ENCODE data around the gene MALT1.

MALT1 gene

DNA sequence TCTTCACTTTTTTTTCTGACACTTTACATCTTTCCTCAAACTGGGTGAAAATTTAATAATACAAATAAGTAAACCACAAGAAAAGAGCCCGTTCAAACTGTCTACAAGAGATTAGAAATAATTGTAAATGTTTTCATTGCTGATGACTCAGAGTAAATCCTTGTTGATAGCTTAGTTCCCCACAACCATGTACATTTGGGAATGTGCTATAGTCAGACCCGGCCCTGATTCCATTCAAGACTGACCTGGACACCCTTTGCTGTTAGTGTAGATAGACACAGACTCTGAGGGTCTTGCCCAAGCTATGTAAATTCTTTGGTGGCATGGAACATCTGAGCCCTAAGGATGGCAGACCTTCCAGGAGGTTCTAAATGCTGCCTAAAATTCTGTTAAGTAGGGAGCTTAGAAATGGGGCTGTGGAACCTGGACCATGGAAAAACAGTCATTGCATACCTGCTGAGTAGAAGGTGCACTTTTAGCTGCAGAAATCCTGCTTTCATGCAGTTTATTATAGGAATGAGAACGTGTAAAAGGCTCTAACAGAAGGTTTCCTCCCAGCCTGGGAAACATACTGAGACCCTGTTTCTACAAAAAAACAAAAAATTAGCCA, 3.7 kb downstream of the MALT1 start:
- TF ChIP-seq, protein P1, sequence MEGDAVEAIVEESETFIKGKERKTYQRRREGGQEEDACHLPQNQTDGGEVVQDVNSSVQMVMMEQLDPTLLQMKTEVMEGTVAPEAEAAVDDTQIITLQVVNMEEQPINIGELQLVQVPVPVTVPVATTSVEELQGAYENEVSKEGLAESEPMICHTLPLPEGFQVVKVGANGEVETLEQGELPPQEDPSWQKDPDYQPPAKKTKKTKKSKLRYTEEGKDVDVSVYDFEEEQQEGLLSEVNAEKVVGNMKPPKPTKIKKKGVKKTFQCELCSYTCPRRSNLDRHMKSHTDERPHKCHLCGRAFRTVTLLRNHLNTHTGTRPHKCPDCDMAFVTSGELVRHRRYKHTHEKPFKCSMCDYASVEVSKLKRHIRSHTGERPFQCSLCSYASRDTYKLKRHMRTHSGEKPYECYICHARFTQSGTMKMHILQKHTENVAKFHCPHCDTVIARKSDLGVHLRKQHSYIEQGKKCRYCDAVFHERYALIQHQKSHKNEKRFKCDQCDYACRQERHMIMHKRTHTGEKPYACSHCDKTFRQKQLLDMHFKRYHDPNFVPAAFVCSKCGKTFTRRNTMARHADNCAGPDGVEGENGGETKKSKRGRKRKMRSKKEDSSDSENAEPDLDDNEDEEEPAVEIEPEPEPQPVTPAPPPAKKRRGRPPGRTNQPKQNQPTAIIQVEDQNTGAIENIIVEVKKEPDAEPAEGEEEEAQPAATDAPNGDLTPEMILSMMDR (IDR thresholded peaks at IDR 0.05; ENCODE audit: extremely low read depth, missing control alignments), result no peak
- no peak for DNase-seq (ENCODE audit: low spot score)

DNA sequence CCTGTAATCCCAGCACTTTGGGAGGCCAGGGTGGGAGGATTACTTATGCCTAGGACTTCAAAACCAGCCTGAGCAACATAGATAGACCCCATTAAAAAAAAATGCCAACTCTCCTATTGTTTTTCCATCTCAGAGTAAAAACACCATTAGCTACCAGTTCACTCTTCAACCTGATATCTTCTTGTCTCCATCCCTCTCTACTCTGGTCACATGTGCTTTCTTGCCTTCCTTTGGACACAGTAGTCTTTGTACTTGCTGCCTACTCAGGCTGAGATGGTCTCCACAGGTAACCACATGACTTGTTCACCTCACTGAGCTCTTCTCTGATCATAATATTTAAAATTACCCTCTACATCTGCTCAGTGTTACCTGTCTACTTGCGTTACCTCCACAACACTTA, 5.0 kb downstream of the MALT1 start:
- TF ChIP-seq, protein P1 (IDR thresholded peaks at IDR 0.05; ENCODE audit: extremely low read depth, missing control alignments), result no peak
- no peak for DNase-seq (ENCODE audit: low spot score)

DNA sequence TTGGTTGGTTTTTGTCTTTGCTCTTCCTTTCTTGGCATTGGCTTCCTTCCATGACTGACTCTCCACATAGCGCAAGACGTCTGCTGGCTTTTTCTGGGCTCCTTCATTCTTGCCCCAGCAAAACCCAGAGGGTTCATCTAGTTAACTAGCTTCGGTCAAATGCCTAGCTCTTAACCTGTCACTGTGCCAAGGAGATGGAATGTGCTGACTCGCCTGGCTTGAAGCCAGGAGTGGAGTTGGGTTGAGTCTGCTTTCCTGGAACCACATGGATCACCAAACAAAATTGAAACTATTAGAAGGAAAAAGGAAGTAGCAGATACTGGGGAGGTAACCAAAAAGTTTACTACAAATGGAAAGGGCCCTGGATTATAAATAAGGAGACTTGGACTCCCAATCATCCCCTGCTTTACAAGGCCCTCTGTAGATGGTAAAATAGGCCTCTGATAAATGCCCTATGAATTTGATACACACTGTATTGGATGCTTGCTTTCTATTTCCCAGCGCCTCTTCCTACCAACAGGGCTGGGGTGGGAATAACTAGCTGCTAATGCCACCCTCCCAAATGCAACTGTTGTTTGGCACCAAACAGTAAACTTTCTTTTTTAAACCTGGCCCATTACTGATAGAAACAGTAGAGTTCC, 11.3 kb downstream of the MALT1 start:
- no peak for DNase-seq (ENCODE audit: low spot score)
- TF ChIP-seq, protein P1 (IDR thresholded peaks at IDR 0.05; ENCODE audit: extremely low read depth, missing control alignments), result no peak

DNA sequence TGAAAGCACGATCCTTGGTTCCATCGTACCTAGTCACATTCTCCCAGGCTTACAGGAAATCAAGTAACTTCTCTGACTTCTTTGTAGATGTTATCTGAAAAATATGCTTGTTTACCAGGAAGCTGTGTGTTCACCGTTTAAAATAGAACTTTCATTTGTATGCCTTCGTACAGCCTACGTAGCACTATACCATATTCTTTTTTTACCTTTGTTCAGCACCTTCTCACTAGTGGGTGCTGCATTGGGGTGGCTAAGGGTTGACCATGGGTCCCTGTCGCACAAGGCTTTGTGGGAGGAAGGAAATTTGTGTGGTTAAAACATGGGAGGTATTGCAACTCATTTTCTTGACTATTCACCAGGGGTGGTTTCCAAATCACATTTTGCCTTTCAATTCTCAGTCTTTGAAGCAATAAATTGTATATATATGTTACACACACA, 16.6 kb downstream of the MALT1 start:
- TF ChIP-seq, protein P1 (IDR thresholded peaks at IDR 0.05; ENCODE audit: extremely low read depth, missing control alignments), result no peak
- peak; percentile 56 for DNase-seq (ENCODE audit: low spot score)

DNA sequence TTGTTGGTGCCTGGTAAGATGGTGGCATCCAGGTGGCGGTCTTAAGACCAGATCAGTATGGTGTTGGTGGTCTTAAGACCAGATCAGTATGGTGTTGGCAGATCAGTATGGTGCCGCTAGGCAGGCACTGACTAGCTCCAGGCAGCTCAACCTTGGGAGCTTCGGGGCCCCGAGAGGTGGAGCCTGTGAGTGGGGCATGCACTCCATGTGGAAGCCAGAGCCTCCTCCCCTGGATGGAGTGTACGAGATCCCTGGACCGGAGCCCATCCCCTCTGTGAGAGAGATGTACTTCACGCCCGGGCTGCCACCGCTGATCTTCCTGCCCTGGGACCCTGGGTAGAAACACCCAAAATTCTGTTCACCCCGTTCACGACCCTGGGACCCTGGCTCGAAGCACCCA, 19.0 kb downstream of the MALT1 start:
- no peak for DNase-seq (ENCODE audit: low spot score)
- TF ChIP-seq, protein P1 (IDR thresholded peaks at IDR 0.05; ENCODE audit: extremely low read depth, missing control alignments), result no peak

DNA sequence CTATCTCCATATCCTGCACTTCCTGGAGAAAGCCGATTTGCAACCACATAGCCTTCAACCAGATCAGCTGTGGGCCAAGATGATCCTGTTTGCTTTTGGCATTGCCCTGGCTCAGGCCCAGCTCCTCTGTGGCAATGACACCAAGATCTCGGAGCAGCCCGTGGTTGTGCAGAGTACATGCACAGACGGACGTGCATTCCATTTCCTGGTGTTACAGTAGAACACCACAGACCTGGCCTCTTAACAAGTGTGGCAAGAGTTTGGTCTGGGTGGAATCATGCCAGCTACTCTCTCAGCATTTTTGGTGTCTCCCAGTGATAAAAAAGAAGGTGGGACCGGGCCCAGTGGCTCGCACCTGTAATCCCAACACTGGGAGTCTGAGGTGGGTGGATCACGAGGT, 20.0 kb downstream of the MALT1 start:
- DNase-seq (ENCODE audit: low spot score), result no peak
- TF ChIP-seq, protein P1 (IDR thresholded peaks at IDR 0.05; ENCODE audit: extremely low read depth, missing control alignments), result no peak

DNA sequence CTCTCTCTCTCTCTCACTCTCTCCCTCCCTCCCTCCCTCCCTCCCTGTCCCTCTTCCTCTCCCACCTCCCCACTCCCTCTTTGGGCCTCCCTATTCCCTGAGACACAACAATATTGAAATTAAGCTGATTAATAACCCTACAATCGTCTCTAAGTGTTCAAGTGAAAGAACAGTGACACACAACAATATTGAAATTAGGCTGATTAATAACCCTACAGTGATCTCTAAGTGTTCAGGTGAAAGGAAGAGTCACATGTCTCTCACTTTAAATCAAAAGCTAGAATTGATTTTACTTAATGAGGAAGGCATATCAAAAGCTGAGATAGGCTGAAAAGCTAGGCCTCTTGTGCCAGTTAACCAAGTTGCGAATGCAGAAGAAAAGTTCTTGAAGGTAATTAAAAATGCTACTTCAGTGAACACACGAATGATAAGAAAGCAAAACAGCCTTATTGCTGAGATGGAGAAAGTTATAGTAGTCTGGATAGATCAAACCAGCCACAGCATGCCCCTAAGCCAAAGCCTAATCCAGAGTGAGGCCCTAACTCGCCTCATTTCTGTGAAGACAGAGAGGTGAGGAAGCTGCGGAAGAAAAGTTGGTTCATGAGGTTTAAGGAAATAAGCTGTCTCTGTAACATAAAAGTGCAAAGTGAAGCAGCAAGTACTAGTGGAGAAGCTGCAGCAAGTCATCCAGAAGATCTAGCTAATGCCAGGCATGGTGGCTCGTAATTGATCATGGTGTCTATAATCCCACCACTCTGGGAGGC, 21.3 kb downstream of the MALT1 start:
- TF ChIP-seq, protein P1 (IDR thresholded peaks at IDR 0.05; ENCODE audit: extremely low read depth, missing control alignments), result no peak
- no peak for DNase-seq (ENCODE audit: low spot score)
